H1 (cell line): Measurements from ENCODE around the gene PARD3. TPM values are rescaled to one million over a fixed set of nuclear protein-coding genes. Genes with fewer than 3 reads are reported as not detected.

Source experiments
- CTCF ChIA-PET: fragments of 300-600 bp; sonication (Branson Sonifier 250); formaldehyde crosslinking; loops from one replicate; lab custom pipeline; 2021; ENCODE audit not compliant: partially characterized antibody; lab: Charles Lee
- POLR2A ChIA-PET: fragments of 300-600 bp; sonication (Branson Sonifier 250); formaldehyde crosslinking; loops from one replicate; lab custom pipeline; 2021; ENCODE audit warnings: inconsistent platforms; ENCODE audit not compliant: partially characterized antibody; lab: Charles Lee
- DNase-seq, 2 experiments: peaks; one replicate each; pipeline versions ENCODE4 v3.0.0 to v3.0.0-alpha.2; 2010 to 2022; ENCODE audit warnings: low spot score in 2 of 2, low read depth in 1 of 2, mixed read lengths in 1 of 2
- FAIRE-seq: peaks from 2 replicates; lab custom pipeline; 2011; peaks lifted over from hg19 to GRCh38; lab: Jason Lieb, UNC
- H2AFZ ChIP-seq: 2 replicates; pipeline ENCODE4 v1.8.1; 2012; ENCODE audit warnings: low read length, inconsistent platforms
- H2AK5ac ChIP-seq: 2 replicates; pipeline ENCODE4 v1.6.1; 2013; ENCODE audit warnings: low read depth, low read length
- H2BK120ac ChIP-seq: replicated peaks from 2 replicates; pipeline ENCODE3; 2013; ENCODE audit warnings: low read depth, low read length, inconsistent platforms
- H2BK12ac ChIP-seq: 2 replicates; pipeline ENCODE4 v1.6.1; 2013; ENCODE audit warnings: low read depth, low read length
- H2BK15ac ChIP-seq: 2 replicates; pipeline ENCODE4 v1.6.1; 2013; ENCODE audit warnings: low read length
- H2BK20ac ChIP-seq: 2 replicates; pipeline ENCODE4 v1.6.1; 2013; ENCODE audit warnings: low read length
- H2BK5ac ChIP-seq: 2 replicates; pipeline ENCODE4 v1.6.1; 2013; ENCODE audit warnings: low read depth, low read length
- H3K14ac ChIP-seq: 2 replicates; pipeline ENCODE4 v1.6.1; 2013; ENCODE audit warnings: inconsistent platforms; ENCODE audit not compliant: insufficient read length
- H3K18ac ChIP-seq: 2 replicates; pipeline ENCODE4 v1.6.1; 2013; ENCODE audit warnings: low read length; ENCODE audit errors: extremely low read depth
- H3K23ac ChIP-seq: 2 replicates; pipeline ENCODE4 v1.6.1; 2013; ENCODE audit warnings: inconsistent platforms; ENCODE audit not compliant: insufficient read length
- H3K23me2 ChIP-seq: 2 replicates; pipeline ENCODE4 v1.6.1; 2013; ENCODE audit warnings: low read depth, low read length
- H3K27ac ChIP-seq: 2 replicates; pipeline ENCODE4 v1.6.1; 2011; ENCODE audit warnings: low read depth, low read length, inconsistent platforms
- H3K27me3 ChIP-seq, 4 experiments: replicated peaks in 1 of 4; 1 replicate in 1 of 4; 2 replicates in 3 of 4; pipeline versions ENCODE4 v1.6.1 to v1.8.1; 2011 to 2013; ENCODE audit warnings: low read length in 3 of 4, mild to moderate bottlenecking in 3 of 4, inconsistent platforms in 2 of 4, mixed read lengths in 2 of 4, moderate library complexity in 1 of 4; ENCODE audit not compliant: control insufficient read depth in 3 of 4, insufficient read depth in 3 of 4; ENCODE audit errors: extremely low read depth in 1 of 4
- H3K36me3 ChIP-seq, 4 experiments: 2 replicates each; pipeline versions ENCODE4 v1.6.1 to v1.8.1; 2011 to 2013; ENCODE audit warnings: mild to moderate bottlenecking in 4 of 4, low read length in 3 of 4, moderate library complexity in 2 of 4, control low read depth in 1 of 4, inconsistent platforms in 1 of 4; ENCODE audit not compliant: insufficient read depth in 4 of 4, control insufficient read depth in 2 of 4
- H3K4ac ChIP-seq: replicated peaks from 2 replicates; pipeline ENCODE3; 2013; ENCODE audit warnings: low read length, low read depth, mixed read lengths, inconsistent platforms; ENCODE audit not compliant: insufficient read length
- H3K4me1 ChIP-seq, 4 experiments: replicated peaks in 1 of 4; 1 replicate in 1 of 4; 2 replicates in 3 of 4; pipeline versions ENCODE4 v1.6.1 to v1.8.1; 2011 to 2013; ENCODE audit warnings: low read length in 3 of 4, inconsistent platforms in 2 of 4, mixed read lengths in 1 of 4; ENCODE audit not compliant: insufficient read depth in 4 of 4, control insufficient read depth in 3 of 4
- H3K4me2 ChIP-seq, 2 experiments: 2 replicates each; pipeline versions ENCODE4 v1.6.1 to v1.8.1; 2011 to 2013; ENCODE audit warnings: low read depth in 2 of 2, low read length in 2 of 2, control low read depth in 1 of 2, inconsistent platforms in 1 of 2, mild to moderate bottlenecking in 1 of 2; ENCODE audit not compliant: insufficient read depth in 1 of 2
- H3K4me3 ChIP-seq, 4 experiments: fragments of 200-600, 300-600 bp in 1 of 4; sonication (generic), shearing (Covaris generic), sonication (Bioruptor Twin) in 1 of 4; 2 replicates each; pipeline versions ENCODE4 v1.5.1 to v1.8.1; 2011 to 2016; ENCODE audit warnings: low read length in 4 of 4, low read depth in 3 of 4, control low read depth in 2 of 4, inconsistent platforms in 2 of 4, mild to moderate bottlenecking in 2 of 4, mixed read lengths in 1 of 4, moderate library complexity in 1 of 4; ENCODE audit not compliant: insufficient read depth in 2 of 4; ENCODE audit errors: extremely low read depth in 1 of 4
- H3K56ac ChIP-seq: replicated peaks from 2 replicates; pipeline ENCODE3; 2013; ENCODE audit warnings: low read depth, mild to moderate bottlenecking, mixed read lengths, low read length, inconsistent platforms; ENCODE audit not compliant: insufficient read length
- H3K79me1 ChIP-seq: 2 replicates; pipeline ENCODE4 v1.6.1; 2013; ENCODE audit warnings: low read depth, low read length, control low read depth
- H3K79me2 ChIP-seq, 2 experiments: 2 replicates each; pipeline versions ENCODE4 v1.6.1 to v1.8.1; 2012 to 2013; ENCODE audit warnings: low read length in 2 of 2, mild to moderate bottlenecking in 2 of 2, inconsistent platforms in 1 of 2; ENCODE audit not compliant: insufficient read depth in 2 of 2, control insufficient read depth in 1 of 2
- H3K9ac ChIP-seq, 4 experiments: replicated peaks in 1 of 4; 1 replicate in 1 of 4; 2 replicates in 3 of 4; pipeline versions ENCODE4 v1.6.1 to v1.8.1; 2011 to 2013; ENCODE audit warnings: low read depth in 3 of 4, low read length in 3 of 4, control low read depth in 2 of 4, mild to moderate bottlenecking in 2 of 4, moderate library complexity in 2 of 4, inconsistent platforms in 1 of 4; ENCODE audit errors: extremely low read depth in 1 of 4
- H3K9me3 ChIP-seq, 2 experiments: 2 replicates each; pipeline versions ENCODE4 v1.6.1 to v1.8.1; 2012 to 2013; ENCODE audit warnings: mild to moderate bottlenecking in 2 of 2, moderate library complexity in 2 of 2, control low read depth in 1 of 2, inconsistent platforms in 1 of 2, low read depth in 1 of 2, low read length in 1 of 2, mixed read lengths in 1 of 2; ENCODE audit not compliant: insufficient read depth in 2 of 2
- H4K20me1 ChIP-seq, 2 experiments: replicated peaks in 1 of 2; 2 replicates each; pipeline versions ENCODE3 to v1.8.1; 2011 to 2013; ENCODE audit warnings: inconsistent platforms in 2 of 2, low read length in 2 of 2, mild to moderate bottlenecking in 1 of 2; ENCODE audit not compliant: insufficient read depth in 2 of 2, control insufficient read depth in 1 of 2
- H4K5ac ChIP-seq: 2 replicates; pipeline ENCODE4 v1.6.1; 2013; ENCODE audit warnings: low read length, low read depth, mixed read lengths, inconsistent platforms; ENCODE audit not compliant: insufficient read length
- H4K8ac ChIP-seq: 2 replicates; pipeline ENCODE4 v1.8.0; 2013; ENCODE audit warnings: mild to moderate bottlenecking, moderate library complexity, low read length, inconsistent platforms; ENCODE audit not compliant: insufficient read depth; ENCODE audit errors: extremely low read depth
- H4K91ac ChIP-seq: replicated peaks from 2 replicates; pipeline ENCODE3; 2013; ENCODE audit warnings: low read length, mixed read lengths, inconsistent platforms; ENCODE audit not compliant: insufficient read length
- ASH2L ChIP-seq: fragments of 200-600, 300-600 bp; sonication (generic); IDR thresholded peaks from one replicate; pipeline ENCODE4 v1.7.1; 2017; ENCODE audit warnings: low read length
- BCL11A ChIP-seq, 2 experiments: IDR thresholded peaks; one replicate each; pipeline ENCODE4 v1.6.1; 2011; ENCODE audit warnings: low read depth in 2 of 2, low read length in 2 of 2, mild to moderate bottlenecking in 2 of 2
- CHD2 ChIP-seq: IDR thresholded peaks from 2 replicates; pipeline ENCODE4 v1.6.1; 2012; ENCODE audit warnings: low read length, improper control_type of control experiment
- CREB1 ChIP-seq: IDR thresholded peaks from 2 replicates; pipeline ENCODE4 v1.6.1; 2012; ENCODE audit warnings: inconsistent platforms
- CTBP2 ChIP-seq: IDR thresholded peaks from 2 replicates; pipeline ENCODE4 v1.7.0; 2011; ENCODE audit warnings: borderline replicate concordance, mild to moderate bottlenecking, moderate library complexity, mixed read lengths, low read length; ENCODE audit not compliant: insufficient read depth, insufficient read length
- FOSL1 ChIP-seq: IDR thresholded peaks from 2 replicates; pipeline ENCODE4 v1.6.1; 2011; ENCODE audit warnings: mild to moderate bottlenecking, low read depth, low read length, moderate library complexity; ENCODE audit not compliant: insufficient read depth
- JUND ChIP-seq: IDR thresholded peaks from 2 replicates; pipeline ENCODE4 v1.6.1; 2011; ENCODE audit warnings: mild to moderate bottlenecking, improper control_type of control experiment, low read length
- KDM1A ChIP-seq: fragments of 200-600, 300-600 bp; sonication (generic); IDR thresholded peaks from 2 replicates; pipeline ENCODE4 v1.7.1; 2016; ENCODE audit warnings: mild to moderate bottlenecking, low read length, borderline replicate concordance
- KDM5A ChIP-seq: fragments of 200-600 bp; IDR thresholded peaks from 2 replicates; pipeline ENCODE4 v1.7.1; 2012; ENCODE audit warnings: mild to moderate bottlenecking, low read length, inconsistent platforms, mixed read lengths
- MAFK ChIP-seq: IDR thresholded peaks from 2 replicates; pipeline ENCODE4 v1.6.1; 2012; ENCODE audit warnings: low read depth, mild to moderate bottlenecking, improper control_type of control experiment, low read length
- TAF7 ChIP-seq: optimal IDR thresholded peaks from 2 replicates; pipeline ENCODE3; 2011; ENCODE audit warnings: low read depth, mild to moderate bottlenecking, inconsistent platforms, low read length, moderate library complexity, borderline replicate concordance
- TBP ChIP-seq: IDR thresholded peaks from 2 replicates; pipeline ENCODE4 v1.6.1; 2011; ENCODE audit warnings: low read depth, low read length, improper control_type of control experiment
- USF2 ChIP-seq: IDR thresholded peaks from 2 replicates; pipeline ENCODE4 v1.6.1; 2011; ENCODE audit warnings: low read length, improper control_type of control experiment
- WGBS, 2 experiments: shearing (Covaris generic) in 1 of 2; methylation state at CpG; one replicate each; pipeline versions ENCODE4 v1.1.6 to v1.1.7; 2013 to 2015; ENCODE audit warnings: low lambda C conversion rate in 2 of 2, mixed read lengths in 2 of 2, inconsistent platforms in 1 of 2, low coverage in 1 of 2, missing lambda C conversion rate in 1 of 2; ENCODE audit not compliant: insufficient replicate concordance in 2 of 2, insufficient coverage in 1 of 2, insufficient read length in 1 of 2; ENCODE audit errors: extremely low coverage in 1 of 2, missing lambda C conversion rate in 1 of 2; 5-methylcytosine and 5-hydroxymethylcytosine counted together
- polyA plus RNA-seq, 7 experiments: library from polyadenylated mRNA; depleted of rRNA in 3 of 7; stranded (reverse) in 5 of 7; unstranded in 2 of 7; fragments of >200 nt in 5 of 7; fragments of 200-250 nt in 2 of 7; gene quantifications; 1 replicate in 5 of 7; 2 replicates in 1 of 7; 4 replicates in 1 of 7; pipeline versions ENCODE4 v1.2.1 to v1.2.3, GENCODE V29; 2011 to 2013; ENCODE audit warnings: missing spikeins in 2 of 7, mixed read lengths in 2 of 7
- total RNA-seq: library from RNA; stranded (reverse); fragmentation: NEBNext Ultra II Directional; extraction: Animal tissue kit (Norgen Biotek cat#: 25700); gene quantifications from 2 replicates; pipeline ENCODE4 v1.2.1, GENCODE V29; 2021
- TF ChIP-seq, protein P1 (sequence below): IDR thresholded peaks from 2 replicates; pipeline ENCODE4 v1.6.1; 2012; ENCODE audit warnings: inconsistent platforms

Gene PARD3
- total and polyA plus RNA-seq, 2 of the 8 experiments (the other 6 are each of a cell fraction or from before 2014, with no cell fraction given): 19.7 to 49.1 TPM

- Histone ChIP-seq H4K91ac (no peak overlapping the region), H3K18ac (no peak overlapping the region), H4K8ac (no peak overlapping the region), H3K56ac (no peak overlapping the region), H3K23me2 (no peaks in the 10 kb centered on the region), H3K4me1 (peaks cover 4 to 16% (median 7%) of the 10 kb centered on the region in 4 experiments), H3K23ac (no peak overlapping the region), H4K5ac (no peak overlapping the region), H3K4ac (no peak overlapping the region), H3K36me3 (no peaks in the 10 kb centered on the region), H2AFZ (no peak overlapping the region), H3K9me3 (no peaks in the 10 kb centered on the region), H4K20me1 (peaks cover 2 to 6% of the 10 kb centered on the region in 2 experiments), H3K4me2 (no peak overlapping the region), H3K14ac (no peak overlapping the region), H3K4me3 (no peak overlapping the region), H2BK20ac (0 out of 2 replicates have a peak overlapping the region, but pooled peaks have one; percentile 36), H2BK12ac (no peak overlapping the region), H2BK5ac (no peak overlapping the region), H2BK15ac (0 out of 2 replicates have a peak overlapping the region, but pooled peaks have one; percentile 47), H2AK5ac (no peak overlapping the region), H3K9ac (no peak overlapping the region), H3K27me3 (no peaks in the 10 kb centered on the region), H3K79me1 (peaks cover 3% of the 10 kb centered on the region; the same call in 1 of the 2 replicates), H3K79me2 (peaks cover 5 to 54% of the 10 kb centered on the region in 2 experiments), H3K27ac (no peak overlapping the region), H2BK120ac (peak overlapping the region; percentile 55)
- ChIA-PET CTCF (no interaction called here), POLR2A (no interaction called here)
- no peak for FAIRE-seq
- 94% methylated on average over 1 of the region's 1 CpG; no CpG with 5 or more reads in 1 of the 2 experiments for WGBS, 2 experiments
- DNase-seq: no peak
- TF ChIP-seq ASH2L (no peak), CHD2 (no peak), TBP (no peak), FOSL1 (no peak), BCL11A (IDR thresholded peaks at IDR 0.05; ENCODE audit: low read depth in 2 of 2, low read length in 2 of 2) (no peak), KDM1A (no peak), TAF7 (no peak), MAFK (no peak), USF2 (no peak), JUND (no peak), CREB1 (no peak), CTBP2 (no peak), KDM5A (no peak)
- TF ChIP-seq, protein P1, sequence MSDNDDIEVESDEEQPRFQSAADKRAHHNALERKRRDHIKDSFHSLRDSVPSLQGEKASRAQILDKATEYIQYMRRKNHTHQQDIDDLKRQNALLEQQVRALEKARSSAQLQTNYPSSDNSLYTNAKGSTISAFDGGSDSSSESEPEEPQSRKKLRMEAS: no peak
These were observed 156.2 kb downstream of the PARD3 start for GRCh38 chr10:34658934-34659333.
